B cell (primary cell): ENCODE measurements around the gene FHIT. TPM values are rescaled to one million over a fixed set of nuclear protein-coding genes. Genes with fewer than 3 reads are reported as not detected.

Experiments
- ATAC-seq: fragments of 200-7000 bp; cut with Tn5 transposase; one replicate; pipeline ENCODE4 v1.10.0; 2021; ENCODE audit warnings: low read depth, mild to moderate bottlenecking, moderate number of reproducible peaks, moderate library complexity
- CTCF ChIA-PET: fragments of 350-600 bp; sonication (Branson Sonifier 250); formaldehyde crosslinking; loops from one replicate; lab custom pipeline; 2021; ENCODE audit warnings: antibody characterized with exemption, inconsistent platforms; lab: Charles Lee
- POLR2A ChIA-PET: fragments of 350-600 bp; sonication (Branson Sonifier 250); formaldehyde crosslinking; loops from one replicate; lab custom pipeline; 2021; ENCODE audit warnings: antibody characterized with exemption; lab: Charles Lee
- DNase-seq: peaks from one replicate; pipeline ENCODE4 v3.0.0; 2013
- H2AFZ ChIP-seq: 2 replicates; pipeline ENCODE4 v1.6.1; 2012; ENCODE audit warnings: mild to moderate bottlenecking, low read depth, low read length; ENCODE audit not compliant: insufficient read depth, poor library complexity, severe bottlenecking
- H3K27ac ChIP-seq, 2 donors: 1 replicate in 1 of 2; 2 replicates in 1 of 2; pipeline ENCODE4 v1.5.1; 2012 to 2013; ENCODE audit warnings: low read length in 2 of 2, mild to moderate bottlenecking in 2 of 2, moderate library complexity in 1 of 2
- H3K27me3 ChIP-seq, 4 experiments: fragments of 200-600 bp in 1 of 4; sonication (generic) in 1 of 4; replicated peaks in 1 of 4; 1 replicate in 2 of 4; 2 replicates in 2 of 4; pipeline versions ENCODE4 v1.6.1 to v1.7.0; 2013 to 2016; ENCODE audit warnings: low read length in 3 of 4, mild to moderate bottlenecking in 2 of 4, mixed read lengths in 1 of 4, moderate library complexity in 1 of 4; ENCODE audit not compliant: insufficient read depth in 4 of 4, control insufficient read depth in 3 of 4; ENCODE audit errors: control extremely low read depth in 1 of 4
- H3K36me3 ChIP-seq, 2 experiments: replicated peaks in 1 of 2; 1 replicate in 1 of 2; 2 replicates in 1 of 2; pipeline versions ENCODE4 v1.6.1 to v1.7.1; 2013; ENCODE audit warnings: low read length in 1 of 2; ENCODE audit not compliant: insufficient read depth in 2 of 2, control insufficient read depth in 1 of 2; ENCODE audit errors: control extremely low read depth in 1 of 2, extremely low read depth in 1 of 2
- H3K4me1 ChIP-seq, 2 donors: fragments of 200-600 bp in 1 of 2; sonication (generic) in 1 of 2; 1 replicate in 1 of 2; 2 replicates in 1 of 2; pipeline versions ENCODE4 v1.5.1 to v1.6.1; 2013 to 2017; ENCODE audit warnings: low read length in 2 of 2; ENCODE audit not compliant: control insufficient read depth in 2 of 2, insufficient read depth in 2 of 2
- H3K4me2 ChIP-seq: replicated peaks from 2 replicates; pipeline ENCODE3; 2012; ENCODE audit warnings: mild to moderate bottlenecking, low read depth, low read length; ENCODE audit not compliant: poor library complexity, severe bottlenecking
- H3K4me3 ChIP-seq, 5 experiments: fragments of 200-600 bp in 1 of 5; sonication (generic) in 1 of 5; 1 replicate in 3 of 5; 2 replicates in 2 of 5; pipeline versions ENCODE4 v1.5.1 to v1.7.0; 2011 to 2016; ENCODE audit warnings: low read length in 4 of 5, mild to moderate bottlenecking in 4 of 5, low read depth in 2 of 5, control low read depth in 1 of 5, moderate library complexity in 1 of 5; ENCODE audit not compliant: insufficient read depth in 1 of 5; ENCODE audit errors: control extremely low read depth in 1 of 5, extremely low read depth in 1 of 5
- H3K79me2 ChIP-seq: fragments of 200-600 bp; sonication (generic); one replicate; pipeline ENCODE4 v1.6.0; 2016; ENCODE audit warnings: low read length; ENCODE audit not compliant: control insufficient read depth, insufficient read depth
- H3K9ac ChIP-seq: fragments of 200-600 bp; sonication (generic); 2 replicates; pipeline ENCODE4 v1.6.1; 2017; ENCODE audit warnings: mild to moderate bottlenecking, low read length, moderate library complexity
- H3K9me3 ChIP-seq, 3 donors: one replicate each; pipeline versions ENCODE4 v1.6.1 to v1.7.1; 2013; ENCODE audit warnings: low read length in 2 of 3; ENCODE audit not compliant: control insufficient read depth in 2 of 3, insufficient read depth in 1 of 3; ENCODE audit errors: control extremely low read depth in 1 of 3
- H4K20me1 ChIP-seq: 2 replicates; pipeline ENCODE4 v1.6.0; 2012; ENCODE audit warnings: mild to moderate bottlenecking, low read length; ENCODE audit not compliant: insufficient read depth, control insufficient read depth, poor library complexity, severe bottlenecking
- H3K27ac Mint-ChIP-seq: one replicate; pipeline ENCODE4 v1.8.0; 2021; ENCODE audit warnings: mixed read lengths
- H3K27me3 Mint-ChIP-seq: one replicate; pipeline ENCODE4 v1.8.0; 2021; ENCODE audit warnings: mixed read lengths
- H3K4me1 Mint-ChIP-seq: one replicate; pipeline ENCODE4 v1.8.0; 2021; ENCODE audit warnings: mixed read lengths
- H3K4me3 Mint-ChIP-seq: one replicate; pipeline ENCODE4 v1.8.0; 2021; ENCODE audit warnings: mixed read lengths
- H3K9me3 Mint-ChIP-seq: one replicate; pipeline ENCODE4 v1.8.0; 2022; ENCODE audit warnings: mixed read lengths; ENCODE audit not compliant: insufficient read depth
- CTCF ChIP-seq: fragments of 200-600 bp; IDR thresholded peaks from one replicate; pipeline ENCODE4 v1.8.0; 2022; ENCODE audit warnings: antibody characterized with exemption, mild to moderate bottlenecking
- EZH2 ChIP-seq: IDR thresholded peaks from 2 replicates; pipeline ENCODE4 v1.6.1; 2012; ENCODE audit warnings: borderline replicate concordance, low read depth, mild to moderate bottlenecking, moderate library complexity, low read length; ENCODE audit not compliant: insufficient read depth, poor library complexity, severe bottlenecking
- WGBS: methylation state at CpG from one replicate; pipeline ENCODE4 v1.1.5; 2013; ENCODE audit warnings: missing lambda C conversion rate; ENCODE audit not compliant: insufficient coverage; 5-methylcytosine and 5-hydroxymethylcytosine counted together
- intact Hi-C: fragments of 100-400 bp; cut with micrococcal nuclease; formaldehyde crosslinking; loops from one replicate; pipeline ENCODE4 v1.10.0; 2022
- polyA plus RNA-seq: library from polyadenylated mRNA; depleted of rRNA; stranded (reverse); fragments of >200 nt; gene quantifications from 2 replicates; pipeline ENCODE4 v1.2.3, GENCODE V29; 2012
- total RNA-seq, 2 donors: library from RNA; stranded (reverse); fragments of 120-200 nt in 1 of 2; gene quantifications; 1 replicate in 1 of 2; 2 replicates in 1 of 2; pipeline versions ENCODE4 v1.2.3 to v1.2.4, GENCODE V29; 2013 to 2022

Gene FHIT
- total and polyA plus RNA-seq, 2 donors (not counting 1 experiment from before 2014, with no cell fraction given) = 1.7 to 7.8 TPM

GRCh38 chr3:60957541-60957940, 293.7 kb downstream of the FHIT start:
- no peaks in the 10 kb centered on the region for H3K4me1 ChIP-seq
- no peak overlapping the region for H3K27ac ChIP-seq
- H3K9me3 ChIP-seq = peaks cover 3 to 4% (median 3%) of the 10 kb centered on the region in 3 donors
- H2AFZ ChIP-seq = no peak overlapping the region
- ATAC-seq (no peak), DNase-seq (no peak)
- ChIA-PET POLR2A (no interaction called here), CTCF (no interaction called here)
- no peaks in the 10 kb centered on the region for H3K27me3 ChIP-seq
- no peaks in the 10 kb centered on the region for H3K36me3 ChIP-seq
- Mint-ChIP-seq H3K4me1 (no peaks in the 10 kb centered on the region), H3K9me3 (peaks cover 9% of the 10 kb centered on the region), H3K27ac (no peak overlapping the region), H3K27me3 (no peaks in the 10 kb centered on the region), H3K4me3 (no peak overlapping the region)
- 75% methylated on average over 1 of the region's 1 CpG for WGBS
- no peaks in the 10 kb centered on the region for H4K20me1 ChIP-seq
- no peak overlapping the region for H3K4me3 ChIP-seq
- no peaks in the 10 kb centered on the region for H3K79me2 ChIP-seq
- H3K4me2 ChIP-seq = no peak overlapping the region
- no peak for TF ChIP-seq CTCF
- no peak for TF ChIP-seq EZH2
- H3K9ac ChIP-seq = no peak overlapping the region
- intact Hi-C loops = no loop called here

GRCh38 chr3:60956729-60957128, 294.5 kb downstream of the FHIT start:
- Histone ChIP-seq H3K9ac (no peak overlapping the region), H4K20me1 (no peaks in the 10 kb centered on the region), H3K4me2 (no peak overlapping the region), H3K9me3 (peaks cover 3 to 4% (median 3%) of the 10 kb centered on the region in 3 donors), H3K36me3 (no peaks in the 10 kb centered on the region), H3K4me3 (no peak overlapping the region), H3K27me3 (no peaks in the 10 kb centered on the region), H2AFZ (no peak overlapping the region), H3K4me1 (no peaks in the 10 kb centered on the region), H3K79me2 (no peaks in the 10 kb centered on the region), H3K27ac (no peak overlapping the region)
- intact Hi-C loops = no loop called here
- Mint-ChIP-seq H3K4me1 (no peaks in the 10 kb centered on the region), H3K27ac (no peak overlapping the region), H3K9me3 (peaks cover 14% of the 10 kb centered on the region), H3K4me3 (no peak overlapping the region), H3K27me3 (no peaks in the 10 kb centered on the region)
- no peak for DNase-seq
- no peak for ATAC-seq
- ChIA-PET POLR2A (no interaction called here), CTCF (interaction anchor here (0.7 kb wide), 1 partner anchor 14 kb away, joined by 3 read pairs; no protein-coding TSS in a partner anchor)
- 82% methylated on average over 3 of the region's 4 CpGs for WGBS
- no peak for TF ChIP-seq CTCF
